HUES6 (cell line): ENCODE measurements around the gene USP54.

Source experiments
- H3K27ac ChIP-seq: 2 replicates; pipeline ENCODE4 v1.7.0; 2013; ENCODE audit warnings: low read depth, mild to moderate bottlenecking, low read length, inconsistent platforms
- H3K27me3 ChIP-seq: 2 replicates; pipeline ENCODE4 v1.6.1; 2013; ENCODE audit warnings: low read length; ENCODE audit not compliant: control insufficient read depth, insufficient read depth
- H3K36me3 ChIP-seq: 2 replicates; pipeline ENCODE4 v1.6.1; 2013; ENCODE audit warnings: low read length; ENCODE audit not compliant: control insufficient read depth, insufficient read depth
- H3K4me1 ChIP-seq: 2 replicates; pipeline ENCODE4 v1.6.1; 2013; ENCODE audit warnings: low read length; ENCODE audit not compliant: control insufficient read depth, insufficient read depth
- H3K4me3 ChIP-seq: 2 replicates; pipeline ENCODE4 v1.5.1; 2013; ENCODE audit warnings: low read depth, low read length
- H3K9ac ChIP-seq: one replicate; pipeline ENCODE4 v1.6.1; 2013; ENCODE audit warnings: mild to moderate bottlenecking, low read length
- H3K9me3 ChIP-seq: 2 replicates; pipeline ENCODE4 v1.6.1; 2013; ENCODE audit warnings: low read depth, low read length; ENCODE audit not compliant: control insufficient read depth, insufficient read depth

Gene USP54

DNA sequence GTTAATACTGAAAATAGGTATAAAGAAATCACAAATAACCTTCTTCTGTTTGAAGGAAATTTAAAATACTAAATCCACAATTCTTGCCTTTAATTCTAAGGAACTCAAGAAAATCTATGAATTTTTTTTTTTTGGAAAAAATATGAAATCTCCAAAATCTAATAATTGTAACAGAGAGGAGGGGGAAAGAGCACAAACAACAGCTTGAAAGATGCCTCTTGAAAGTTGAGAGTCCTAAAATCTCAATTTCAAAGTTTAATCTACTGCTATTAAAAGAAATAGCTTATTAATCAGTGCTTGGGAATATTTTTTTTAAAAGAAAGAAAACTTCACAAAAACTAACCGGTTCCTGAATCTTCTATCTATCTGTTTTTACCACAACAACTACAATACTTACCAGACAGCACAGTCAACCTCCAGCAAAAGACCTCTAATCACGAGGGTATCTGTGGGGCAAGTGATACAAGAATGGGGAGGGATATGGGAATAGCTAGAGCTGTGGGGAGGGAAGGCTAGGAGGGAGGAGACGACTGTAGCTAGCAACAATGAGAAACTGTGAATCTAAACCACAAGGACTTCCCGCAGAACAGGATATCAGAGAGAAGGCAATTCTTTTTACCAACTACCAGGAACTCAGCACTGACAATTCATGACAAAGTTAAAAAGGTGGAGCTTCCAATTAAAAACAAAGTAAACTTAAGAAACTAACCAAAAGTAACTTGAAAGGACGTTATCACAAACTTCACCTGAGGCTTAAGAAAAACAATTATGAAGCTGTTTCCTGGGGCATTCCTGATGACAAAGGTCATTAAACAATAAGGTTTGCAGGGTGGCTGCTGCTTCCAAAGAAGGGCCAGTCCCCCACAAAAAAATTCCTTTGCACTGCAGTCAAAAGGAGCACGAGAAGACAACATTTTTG lies at the start of gene USP54:
Gene USP54, minus strand, starts transcription at position 462 of the 919 bp plus-strand sequence. CDS start 15,684 bp downstream, outside the sequence.
- peaks cover 29% of the 10 kb centered on the region for H3K4me1 ChIP-seq

GRCh38 chr10:73639286-73639685 lies 48.1 kb upstream of the USP54 start:
- Histone ChIP-seq H3K4me1 (peaks cover 5% of the 10 kb centered on the region; the same call in 1 of the 2 replicates), H3K27ac (no peak overlapping the region), H3K4me3 (no peak overlapping the region), H3K9me3 (no peaks in the 10 kb centered on the region), H3K36me3 (no peaks in the 10 kb centered on the region), H3K9ac (no peak overlapping the region), H3K27me3 (no peaks in the 10 kb centered on the region)

More for the DNA sequence above, at the start of gene USP54:
- H3K36me3 ChIP-seq = no peaks in the 10 kb centered on the region
- no peaks in the 10 kb centered on the region for H3K27me3 ChIP-seq
- H3K9me3 ChIP-seq = no peaks in the 10 kb centered on the region; the same call in 1 of the 2 replicates
- H3K4me3 ChIP-seq = peak within 1 kb of the TSS; percentile 37
- H3K9ac ChIP-seq = peak within 1 kb of the TSS; percentile 23
- peak within 1 kb of the TSS; percentile 87 for H3K27ac ChIP-seq

GRCh38 chr10:73635781-73636180 lies 44.6 kb upstream of the USP54 start:
- no peaks in the 10 kb centered on the region for H3K9me3 ChIP-seq

GRCh38 chr10:73634421-73634820 lies 43.3 kb upstream of the USP54 start:
- no peaks in the 10 kb centered on the region for H3K9me3 ChIP-seq
- H3K4me1 ChIP-seq = no peaks in the 10 kb centered on the region
- H3K9ac ChIP-seq = no peak overlapping the region

More at GRCh38 chr10:73635781-73636180, 44.6 kb upstream of the USP54 start:
- H3K4me1 ChIP-seq = no peaks in the 10 kb centered on the region
- no peak overlapping the region for H3K9ac ChIP-seq
- H3K4me3 ChIP-seq = no peak overlapping the region
- H3K27ac ChIP-seq = no peak overlapping the region
- no peaks in the 10 kb centered on the region for H3K36me3 ChIP-seq
- no peaks in the 10 kb centered on the region for H3K27me3 ChIP-seq

GRCh38 chr10:73629165-73629564 lies 38.0 kb upstream of the USP54 start:
- H3K4me3 ChIP-seq = no peak overlapping the region
- H3K27me3 ChIP-seq = no peaks in the 10 kb centered on the region
- no peak overlapping the region for H3K27ac ChIP-seq
- H3K4me1 ChIP-seq = no peaks in the 10 kb centered on the region
- no peaks in the 10 kb centered on the region for H3K9me3 ChIP-seq
- H3K9ac ChIP-seq = no peak overlapping the region
- H3K36me3 ChIP-seq = no peaks in the 10 kb centered on the region

More at GRCh38 chr10:73634421-73634820, 43.3 kb upstream of the USP54 start:
- Histone ChIP-seq H3K4me3 (no peak overlapping the region), H3K27me3 (no peaks in the 10 kb centered on the region), H3K27ac (no peak overlapping the region), H3K36me3 (no peaks in the 10 kb centered on the region)

- H3K4me3 ChIP-seq = no peak overlapping the region
- no peak overlapping the region for H3K9ac ChIP-seq
- H3K27ac ChIP-seq = no peak overlapping the region
- no peaks in the 10 kb centered on the region for H3K27me3 ChIP-seq
- no peaks in the 10 kb centered on the region for H3K9me3 ChIP-seq
- no peaks in the 10 kb centered on the region for H3K4me1 ChIP-seq
- H3K36me3 ChIP-seq = no peaks in the 10 kb centered on the region
Observed at GRCh38 chr10:73628405-73628804, 37.3 kb upstream of the USP54 start.

- no peaks in the 10 kb centered on the region for H3K9me3 ChIP-seq
- no peaks in the 10 kb centered on the region for H3K36me3 ChIP-seq
- H3K4me1 ChIP-seq = no peaks in the 10 kb centered on the region
- H3K27me3 ChIP-seq = no peaks in the 10 kb centered on the region
- no peak overlapping the region for H3K4me3 ChIP-seq
- H3K27ac ChIP-seq = no peak overlapping the region
- no peak overlapping the region for H3K9ac ChIP-seq
Observed at GRCh38 chr10:73627300-73627699, 36.2 kb upstream of the USP54 start.

DNA sequence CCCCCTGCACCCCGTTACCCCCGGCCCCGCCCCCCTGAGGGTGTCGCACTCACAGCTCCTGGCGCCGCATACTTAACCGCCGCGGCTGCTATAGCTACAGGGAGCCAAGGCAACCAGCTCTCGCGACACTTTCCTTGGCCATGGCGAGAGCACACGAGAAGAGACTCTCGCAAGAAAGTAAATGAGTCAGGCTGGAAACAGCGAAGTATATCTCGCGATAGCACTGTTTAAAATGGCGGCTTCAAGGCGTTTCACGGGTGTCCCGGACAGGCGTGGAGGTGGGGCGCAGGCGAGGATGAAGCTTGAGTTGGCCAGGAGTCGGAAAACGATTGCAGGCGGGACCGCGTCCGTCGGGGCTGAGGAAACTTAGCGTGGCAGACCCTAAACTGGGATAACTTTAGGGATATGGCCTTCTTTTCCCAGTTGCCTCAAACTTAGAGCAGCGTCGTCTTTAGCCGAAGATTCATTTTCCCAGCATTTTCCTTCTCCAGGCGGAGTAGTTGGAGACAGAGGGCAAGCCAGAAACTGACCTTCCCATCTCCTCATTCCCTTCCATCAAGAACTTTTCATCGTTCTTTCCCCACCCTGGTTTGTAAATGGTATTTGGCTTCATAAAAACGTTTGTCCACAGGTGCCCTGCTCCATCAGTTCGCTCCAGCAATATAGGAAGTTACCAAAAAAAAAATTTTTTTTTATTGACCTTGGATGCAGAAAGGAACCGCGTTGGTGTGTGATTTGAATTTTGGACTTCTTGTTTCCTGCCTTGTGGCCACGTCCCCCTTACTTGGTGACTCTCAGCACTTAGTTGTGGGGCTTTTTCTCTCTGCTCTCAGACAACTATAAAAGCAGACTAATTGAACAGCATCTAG lies 35.0 kb upstream of the USP54 start:
- peak overlapping the region; percentile 95 for H3K4me3 ChIP-seq
- no peaks in the 10 kb centered on the region for H3K36me3 ChIP-seq
- peak overlapping the region; percentile 91 for H3K27ac ChIP-seq
- no peaks in the 10 kb centered on the region for H3K9me3 ChIP-seq
- H3K9ac ChIP-seq = peak overlapping the region; percentile 99
- H3K4me1 ChIP-seq = no peaks in the 10 kb centered on the region
- H3K27me3 ChIP-seq = no peaks in the 10 kb centered on the region

DNA sequence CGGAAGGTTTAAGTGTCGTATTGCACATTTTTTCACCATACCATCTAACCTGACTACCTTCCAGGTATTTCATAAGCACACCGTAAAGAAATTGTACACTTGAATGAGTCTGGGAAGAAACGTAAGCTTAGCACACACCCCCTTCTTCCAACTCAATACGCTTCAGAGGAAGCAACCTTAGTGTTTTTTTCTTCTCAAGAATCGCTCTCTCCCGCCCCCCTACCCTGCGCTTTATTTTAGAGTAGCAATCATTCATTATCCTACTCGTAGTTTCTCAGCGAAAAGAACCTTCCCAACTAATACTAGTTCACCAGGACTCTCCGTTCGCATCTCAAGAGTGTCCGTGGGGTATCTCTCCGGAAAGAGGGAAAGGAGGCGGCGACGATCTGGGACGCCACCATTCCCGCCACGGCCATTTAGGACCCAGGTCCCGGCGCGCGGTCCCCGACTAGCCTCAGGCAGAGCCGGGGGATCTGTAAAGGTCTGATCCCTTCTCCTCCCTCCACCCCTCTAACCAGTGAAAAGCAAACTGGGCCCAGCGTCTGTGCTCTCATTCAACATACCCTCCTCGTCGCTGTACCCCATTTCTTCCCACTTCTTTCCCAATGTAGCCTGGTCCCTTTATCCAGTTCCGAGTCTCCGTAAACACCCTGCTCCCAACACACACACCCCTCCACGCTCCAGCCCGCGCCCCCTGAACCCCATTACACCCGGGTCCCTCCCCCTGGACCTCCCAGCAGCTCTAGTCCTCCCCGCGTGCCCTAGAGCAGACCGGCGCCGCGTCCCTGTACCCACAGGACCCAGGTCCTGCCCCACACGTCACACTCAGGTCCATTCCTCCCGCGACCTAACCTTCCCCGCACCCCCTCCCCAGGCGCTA lies 34.1 kb upstream of the USP54 start:
- peak overlapping the region; percentile 95 for H3K4me3 ChIP-seq
- peak overlapping the region; percentile 11; the same call in 1 of the 2 replicates for H3K27ac ChIP-seq
- H3K9me3 ChIP-seq = no peaks in the 10 kb centered on the region
- no peaks in the 10 kb centered on the region for H3K4me1 ChIP-seq
- no peaks in the 10 kb centered on the region for H3K36me3 ChIP-seq
- H3K9ac ChIP-seq = peak overlapping the region; percentile 79
- no peaks in the 10 kb centered on the region for H3K27me3 ChIP-seq

DNA sequence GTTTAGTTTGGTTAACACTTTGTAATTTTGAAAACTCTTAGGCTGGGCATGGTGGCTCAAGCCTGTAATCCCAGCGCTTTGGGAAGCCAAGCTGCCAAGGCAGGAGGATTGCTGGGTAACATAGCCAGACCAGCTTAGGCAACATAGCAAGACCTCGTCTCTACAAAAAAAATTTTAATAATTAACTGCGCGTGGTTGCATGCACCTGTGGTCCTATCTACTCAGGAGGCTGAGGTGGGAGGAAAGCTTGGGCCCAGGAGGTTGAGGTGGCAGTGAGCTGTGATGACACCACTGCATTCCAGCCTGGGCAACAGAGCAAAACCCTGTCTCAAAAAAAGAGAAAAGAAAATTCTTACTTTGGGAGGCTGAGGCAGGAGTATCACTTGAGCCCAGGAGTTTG lies 31.9 kb upstream of the USP54 start:
- Histone ChIP-seq H3K27me3 (no peaks in the 10 kb centered on the region), H3K4me3 (no peak overlapping the region), H3K27ac (no peak overlapping the region), H3K9me3 (no peaks in the 10 kb centered on the region), H3K9ac (no peak overlapping the region), H3K36me3 (no peaks in the 10 kb centered on the region), H3K4me1 (no peaks in the 10 kb centered on the region)
